Liver (tissue), 9 donors: ENCODE measurements around the gene GPR68. TPM values are rescaled to one million over a fixed set of nuclear protein-coding genes. Genes with fewer than 3 reads are reported as not detected.

Experiments
- DNase-seq: peaks from one replicate; pipeline ENCODE4 v3.0.0-alpha.2; 2017; ENCODE audit warnings: low spot score
- H3K27ac ChIP-seq, 2 donors: one replicate each; pipeline ENCODE4 v1.7.0; 2013; ENCODE audit warnings: inconsistent platforms in 2 of 2, low read length in 2 of 2, control low read depth in 1 of 2, low read depth in 1 of 2, mild to moderate bottlenecking in 1 of 2
- H3K27me3 ChIP-seq, 4 donors: one replicate each; pipeline versions ENCODE4 v1.6.1 to v1.7.0; 2013; ENCODE audit warnings: low read length in 3 of 4, inconsistent platforms in 1 of 4, mild to moderate bottlenecking in 1 of 4, moderate library complexity in 1 of 4; ENCODE audit not compliant: control insufficient read depth in 4 of 4, insufficient read depth in 4 of 4
- H3K36me3 ChIP-seq, 4 donors: one replicate each; pipeline versions ENCODE4 v1.6.1 to v1.7.0; 2013; ENCODE audit warnings: low read length in 3 of 4, mild to moderate bottlenecking in 3 of 4, low read depth in 1 of 4, moderate library complexity in 1 of 4; ENCODE audit not compliant: control insufficient read depth in 4 of 4, insufficient read depth in 3 of 4
- H3K4me1 ChIP-seq, 4 donors: one replicate each; pipeline versions ENCODE4 v1.6.1 to v1.7.0; 2013; ENCODE audit warnings: low read length in 3 of 4, mild to moderate bottlenecking in 3 of 4, moderate library complexity in 1 of 4; ENCODE audit not compliant: control insufficient read depth in 4 of 4, insufficient read depth in 4 of 4
- H3K4me3 ChIP-seq, 3 donors: one replicate each; pipeline versions ENCODE4 v1.6.1 to v1.7.0; 2013; ENCODE audit warnings: low read length in 3 of 3, control low read depth in 1 of 3, low read depth in 1 of 3, mild to moderate bottlenecking in 1 of 3
- H3K9ac ChIP-seq, 2 donors: one replicate each; pipeline ENCODE4 v1.7.0; 2013; ENCODE audit warnings: low read length in 2 of 2, mild to moderate bottlenecking in 2 of 2, moderate library complexity in 2 of 2, control low read depth in 1 of 2, low read depth in 1 of 2
- H3K9me3 ChIP-seq, 4 donors: one replicate each; pipeline versions ENCODE4 v1.6.1 to v1.7.0; 2013; ENCODE audit warnings: low read length in 3 of 4; ENCODE audit not compliant: control insufficient read depth in 4 of 4
- CTCF ChIP-seq: fragments of 150-350 bp; IDR thresholded peaks from 2 replicates; pipeline ENCODE4 v1.5.1; 2017; ENCODE audit warnings: improper control_type of control experiment, low read depth, low read length; ENCODE audit not compliant: missing input control
- EGR1 ChIP-seq, 2 donors: IDR thresholded peaks; 2 replicates each; pipeline ENCODE4 v1.6.1; 2016 to 2018; ENCODE audit warnings: antibody characterized with exemption in 2 of 2, low read depth in 2 of 2
- FOXA2 ChIP-seq: IDR thresholded peaks from 2 replicates; pipeline ENCODE4 v1.6.1; 2016; ENCODE audit warnings: antibody characterized with exemption
- HNF4G ChIP-seq: IDR thresholded peaks from 2 replicates; pipeline ENCODE4 v1.6.1; 2016; ENCODE audit warnings: antibody characterized with exemption
- JUND ChIP-seq, 2 donors: IDR thresholded peaks; 2 replicates each; pipeline ENCODE4 v1.6.1; 2016; ENCODE audit warnings: antibody characterized with exemption in 2 of 2
- MAX ChIP-seq: IDR thresholded peaks from 2 replicates; pipeline ENCODE4 v1.6.1; 2016; ENCODE audit warnings: antibody characterized with exemption
- NR2F2 ChIP-seq: IDR thresholded peaks from 2 replicates; pipeline ENCODE4 v1.6.1; 2016; ENCODE audit warnings: antibody characterized with exemption
- RAD21 ChIP-seq, 2 donors: IDR thresholded peaks; 2 replicates each; pipeline ENCODE4 v1.6.1; 2016; ENCODE audit warnings: antibody characterized with exemption in 2 of 2, mild to moderate bottlenecking in 2 of 2
- REST ChIP-seq: IDR thresholded peaks from 2 replicates; pipeline ENCODE4 v1.6.1; 2016; ENCODE audit warnings: antibody characterized with exemption, mild to moderate bottlenecking
- RXRA ChIP-seq, 2 donors: IDR thresholded peaks; 2 replicates each; pipeline ENCODE4 v1.6.1; 2017 to 2018; ENCODE audit warnings: antibody characterized with exemption in 2 of 2, mild to moderate bottlenecking in 1 of 2
- SP1 ChIP-seq: IDR thresholded peaks from 2 replicates; pipeline ENCODE4 v1.6.1; 2018; ENCODE audit warnings: antibody characterized with exemption, mild to moderate bottlenecking
- TAF1 ChIP-seq: conservative IDR thresholded peaks from 2 replicates; pipeline ENCODE4 v1.6.1; 2016; ENCODE audit warnings: antibody characterized with exemption, mild to moderate bottlenecking
- YY1 ChIP-seq: IDR thresholded peaks from 2 replicates; pipeline ENCODE4 v1.6.1; 2016; ENCODE audit warnings: antibody characterized with exemption, mild to moderate bottlenecking
- WGBS: extraction: QIAGEN DNeasy Blood & Tissue Kit; methylation state at CpG from one replicate; pipeline ENCODE4 v1.1.7; 2013; 5-methylcytosine and 5-hydroxymethylcytosine counted together
- polyA plus RNA-seq, 2 donors: library from polyadenylated mRNA; stranded (reverse) in 1 of 2; unstranded in 1 of 2; fragments of 200-250 nt in 1 of 2; fragments of >200 nt in 1 of 2; fragmentation: Nextera tagmentation in 1 of 2; extraction: Ambion mirVana in 1 of 2; gene quantifications; one replicate each; pipeline versions ENCODE4 v1.2.1 to v1.2.3, GENCODE V29; 2013 to 2015
- total RNA-seq, 2 donors: library from RNA; depleted of rRNA; stranded (reverse); fragments of >200 nt; gene quantifications; one replicate each; pipeline ENCODE4 v1.2.3, GENCODE V29; 2014
- TF ChIP-seq, protein P1 (sequence below): IDR thresholded peaks from 2 replicates; pipeline ENCODE4 v1.6.1; 2016; ENCODE audit warnings: antibody characterized with exemption
- TF ChIP-seq, protein P2 (sequence below): IDR thresholded peaks from 2 replicates; pipeline ENCODE4 v1.6.1; 2016; ENCODE audit warnings: antibody characterized with exemption
- donor health status: healthy.
- donor health status: healthy.
- donor health status: healthy.
- donor health status: healthy.
- donor health status: healthy.

GPR68 gene
- total and polyA plus RNA-seq, 4 donors = 0.17 to 0.37 (median 0.33) TPM; not detected in 1

- no peaks in the 10 kb centered on the region for H3K27me3 ChIP-seq
- H3K9ac ChIP-seq = no peak overlapping the region
- DNase-seq = no peak
- 96% methylated on average over 7 of the region's 7 CpGs for WGBS
- H3K4me3 ChIP-seq = no peak overlapping the region
- no peak overlapping the region for H3K27ac ChIP-seq
- no peaks in the 10 kb centered on the region for H3K4me1 ChIP-seq
- H3K36me3 ChIP-seq = peaks cover 1 to 50% (median 21%) of the 10 kb centered on the region in 4 donors
- H3K9me3 ChIP-seq = peaks cover 0 to 2% (median 0%) of the 10 kb centered on the region in 4 donors
- TF ChIP-seq REST (no peak), HNF4G (no peak), RAD21 (IDR thresholded peaks at IDR 0.05) (no peak), JUND (IDR thresholded peaks at IDR 0.05) (no peak), EGR1 (IDR thresholded peaks at IDR 0.05; ENCODE audit: low read depth in 2 of 2) (no peak), CTCF (no peak), YY1 (no peak)
- TF ChIP-seq, protein P1, sequence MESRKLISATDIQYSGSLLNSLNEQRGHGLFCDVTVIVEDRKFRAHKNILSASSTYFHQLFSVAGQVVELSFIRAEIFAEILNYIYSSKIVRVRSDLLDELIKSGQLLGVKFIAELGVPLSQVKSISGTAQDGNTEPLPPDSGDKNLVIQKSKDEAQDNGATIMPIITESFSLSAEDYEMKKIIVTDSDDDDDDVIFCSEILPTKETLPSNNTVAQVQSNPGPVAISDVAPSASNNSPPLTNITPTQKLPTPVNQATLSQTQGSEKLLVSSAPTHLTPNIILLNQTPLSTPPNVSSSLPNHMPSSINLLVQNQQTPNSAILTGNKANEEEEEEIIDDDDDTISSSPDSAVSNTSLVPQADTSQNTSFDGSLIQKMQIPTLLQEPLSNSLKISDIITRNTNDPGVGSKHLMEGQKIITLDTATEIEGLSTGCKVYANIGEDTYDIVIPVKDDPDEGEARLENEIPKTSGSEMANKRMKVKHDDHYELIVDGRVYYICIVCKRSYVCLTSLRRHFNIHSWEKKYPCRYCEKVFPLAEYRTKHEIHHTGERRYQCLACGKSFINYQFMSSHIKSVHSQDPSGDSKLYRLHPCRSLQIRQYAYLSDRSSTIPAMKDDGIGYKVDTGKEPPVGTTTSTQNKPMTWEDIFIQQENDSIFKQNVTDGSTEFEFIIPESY = no peak
Observed at GRCh38 chr14:91225025-91225424, 19.5 kb downstream of the GPR68 start.

GRCh38 chr14:91223028-91223783 is 21.3 kb downstream of the GPR68 start:
- 94% methylated on average over 1 of the region's 1 CpG for WGBS
- Histone ChIP-seq H3K9ac (no peak overlapping the region), H3K4me1 (no peaks in the 10 kb centered on the region), H3K9me3 (no peaks in the 10 kb centered on the region), H3K27ac (no peak overlapping the region), H3K27me3 (no peaks in the 10 kb centered on the region), H3K36me3 (peaks cover 1 to 51% (median 24%) of the 10 kb centered on the region in 4 donors), H3K4me3 (no peak overlapping the region)
- DNase-seq = no peak
- no peak for TF ChIP-seq NR2F2
- TF ChIP-seq, protein P2, sequence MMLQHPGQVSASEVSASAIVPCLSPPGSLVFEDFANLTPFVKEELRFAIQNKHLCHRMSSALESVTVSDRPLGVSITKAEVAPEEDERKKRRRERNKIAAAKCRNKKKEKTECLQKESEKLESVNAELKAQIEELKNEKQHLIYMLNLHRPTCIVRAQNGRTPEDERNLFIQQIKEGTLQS = no peak
- no peak for TF ChIP-seq CTCF
- TF ChIP-seq MAX = no peak
- TF ChIP-seq JUND (IDR thresholded peaks at IDR 0.05) = no peak
- TF ChIP-seq, protein P1 = no peak
- no peak for TF ChIP-seq SP1
- TF ChIP-seq YY1 = no peak
- no peak for TF ChIP-seq HNF4G
- TF ChIP-seq RXRA (IDR thresholded peaks at IDR 0.05) = no peak
- no peak for TF ChIP-seq TAF1
- TF ChIP-seq FOXA2 = no peak
